Stimulated activated CD8-positive, alpha-beta memory T cell treated with anti-CD3 and anti-CD28 coated beads, Interleukin-2, amount 100 ng/mL, for 48 hours (primary cell): Measurements from ENCODE around the gene EDA.
"Not testable (repeated sequence)": the region's sequence is repeated elsewhere in the genome, so short reads cannot be mapped to it uniquely, and the experiment has no call there.

Source experiments
- DNase-seq, 2 donors: peaks; one replicate each; pipeline ENCODE4 v3.0.0-alpha.2; 2020; ENCODE audit warnings: low read depth in 2 of 2

Gene EDA

GRCh38 chrX:69959712-69960111, 343.8 kb downstream of the EDA start:
- DNase-seq: no peak

GRCh38 chrX:69961365-69962072, 345.6 kb downstream of the EDA start:
- no peak for DNase-seq

- no peak for DNase-seq
Observed at GRCh38 chrX:69968950-69969349, 353.0 kb downstream of the EDA start.

- no peak for DNase-seq
Observed at GRCh38 chrX:69969460-69969859, 353.5 kb downstream of the EDA start.

- DNase-seq: no peak
Observed at GRCh38 chrX:69987691-69988090, 371.8 kb downstream of the EDA start.

GRCh38 chrX:69988955-69989394, 373.1 kb downstream of the EDA start:
- no peak for DNase-seq

GRCh38 chrX:69991685-69992084, 375.8 kb downstream of the EDA start:
- DNase-seq: no peak

GRCh38 chrX:69993494-69993893, 377.6 kb downstream of the EDA start:
- DNase-seq: no peak

- DNase-seq: no peak
Observed at GRCh38 chrX:69995362-69996112, 379.6 kb downstream of the EDA start.

GRCh38 chrX:69996113-69996468, 380.2 kb downstream of the EDA start:
- DNase-seq: no peak

GRCh38 chrX:69998299-69998698, 382.4 kb downstream of the EDA start:
- DNase-seq: not testable (repeated sequence)

- no peak for DNase-seq
Observed at GRCh38 chrX:70001269-70001668, 385.4 kb downstream of the EDA start.

GRCh38 chrX:70001708-70002341, 385.9 kb downstream of the EDA start:
- no peak for DNase-seq

GRCh38 chrX:70007946-70008345, 392.0 kb downstream of the EDA start:
- no peak for DNase-seq

GRCh38 chrX:70009049-70009448, 393.1 kb downstream of the EDA start:
- no peak for DNase-seq

GRCh38 chrX:70009970-70010369, 394.1 kb downstream of the EDA start:
- no peak for DNase-seq

- DNase-seq: no peak
Observed at GRCh38 chrX:70012756-70013155, 396.8 kb downstream of the EDA start.

GRCh38 chrX:70013466-70014381, 397.8 kb downstream of the EDA start:
- no peak for DNase-seq

- DNase-seq: no peak
Observed at GRCh38 chrX:70016513-70016912, 400.6 kb downstream of the EDA start.

- DNase-seq: no peak
Observed at GRCh38 chrX:70022616-70023015, 406.7 kb downstream of the EDA start.

- no peak for DNase-seq
Observed at GRCh38 chrX:70025464-70025863, 409.6 kb downstream of the EDA start.
